DMS79 (cell line): Measurements from ENCODE around the gene PLEKHF1.

Source experiments
- DNase-seq: peaks from one replicate; lab custom pipeline; 2025; lab: John Stamatoyannopoulos, UW

PLEKHF1 gene

GRCh38 chr19:29678484-29679106 lies 13.3 kb downstream of the PLEKHF1 start:
- DNase-seq = no peak

- DNase-seq = no peak
Measured at GRCh38 chr19:29679598-29680210, 14.4 kb downstream of the PLEKHF1 start.

- DNase-seq = no peak
Measured at GRCh38 chr19:29680447-29680846, 15.2 kb downstream of the PLEKHF1 start.

- DNase-seq = no peak
Measured at GRCh38 chr19:29680937-29681336, 15.7 kb downstream of the PLEKHF1 start.

GRCh38 chr19:29681422-29682235 lies 16.4 kb downstream of the PLEKHF1 start:
- DNase-seq = no peak

GRCh38 chr19:29682236-29682895 lies 17.1 kb downstream of the PLEKHF1 start:
- DNase-seq = no peak

GRCh38 chr19:29683009-29683408 lies 17.7 kb downstream of the PLEKHF1 start:
- DNase-seq = no peak

GRCh38 chr19:29685326-29685725 lies 20.1 kb downstream of the PLEKHF1 start:
- no peak for DNase-seq

- DNase-seq = no peak
Measured at GRCh38 chr19:29686285-29686805, 21.1 kb downstream of the PLEKHF1 start.

GRCh38 chr19:29687244-29687896 lies 22.1 kb downstream of the PLEKHF1 start:
- DNase-seq = no peak

- no peak for DNase-seq
Measured at GRCh38 chr19:29687897-29688728, 22.9 kb downstream of the PLEKHF1 start.

GRCh38 chr19:29690842-29691241 lies 25.6 kb downstream of the PLEKHF1 start:
- no peak for DNase-seq

GRCh38 chr19:29694161-29694560 lies 28.9 kb downstream of the PLEKHF1 start:
- no peak for DNase-seq

GRCh38 chr19:29694669-29695627 lies 29.7 kb downstream of the PLEKHF1 start:
- peak; percentile 4 for DNase-seq

- no peak for DNase-seq
Measured at GRCh38 chr19:29695765-29696564, 30.7 kb downstream of the PLEKHF1 start.

- no peak for DNase-seq
Measured at GRCh38 chr19:29696565-29696846, 31.2 kb downstream of the PLEKHF1 start.

- DNase-seq = no peak
Measured at GRCh38 chr19:29697523-29698261, 32.4 kb downstream of the PLEKHF1 start.

GRCh38 chr19:29699861-29700260 lies 34.6 kb downstream of the PLEKHF1 start:
- no peak for DNase-seq
